ENCODE measurements around the gene CASQ1.

GRCh38 chr1:160154790-160155189, 35.6 kb upstream of the CASQ1 start:
- TF ChIP-seq YY1 (IDR thresholded peaks at IDR 0.05; ENCODE audit: insufficient read depth, insufficient read length) (no peak), SUZ12 (IDR thresholded peaks at IDR 0.05; ENCODE audit: extremely low read depth, insufficient read depth, insufficient read length) (no peak)

All from NT2/D1 (cell line).